Measurements from ENCODE around the gene PSKH1.

DNA sequence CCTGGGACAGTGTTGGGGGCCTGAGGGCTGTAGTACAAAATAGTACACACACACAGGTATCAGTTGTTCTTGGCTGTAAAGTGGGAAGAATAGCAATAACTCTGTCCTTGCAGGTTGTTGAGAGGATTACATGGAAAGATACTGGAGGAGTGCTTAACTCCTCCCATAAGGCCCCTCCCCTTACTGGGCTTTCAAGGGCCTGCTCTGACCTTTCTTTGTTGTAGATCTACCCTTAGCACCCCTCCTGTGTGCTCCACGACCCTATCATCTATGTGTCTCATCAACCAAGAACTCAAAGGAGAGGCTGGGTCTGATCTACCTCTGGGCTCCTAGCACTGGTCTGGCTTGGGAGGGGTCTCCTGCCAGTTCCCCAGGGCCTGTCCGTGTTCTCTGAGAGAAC is 28.5 kb upstream of the PSKH1 start:
- TF ChIP-seq, protein P1, sequence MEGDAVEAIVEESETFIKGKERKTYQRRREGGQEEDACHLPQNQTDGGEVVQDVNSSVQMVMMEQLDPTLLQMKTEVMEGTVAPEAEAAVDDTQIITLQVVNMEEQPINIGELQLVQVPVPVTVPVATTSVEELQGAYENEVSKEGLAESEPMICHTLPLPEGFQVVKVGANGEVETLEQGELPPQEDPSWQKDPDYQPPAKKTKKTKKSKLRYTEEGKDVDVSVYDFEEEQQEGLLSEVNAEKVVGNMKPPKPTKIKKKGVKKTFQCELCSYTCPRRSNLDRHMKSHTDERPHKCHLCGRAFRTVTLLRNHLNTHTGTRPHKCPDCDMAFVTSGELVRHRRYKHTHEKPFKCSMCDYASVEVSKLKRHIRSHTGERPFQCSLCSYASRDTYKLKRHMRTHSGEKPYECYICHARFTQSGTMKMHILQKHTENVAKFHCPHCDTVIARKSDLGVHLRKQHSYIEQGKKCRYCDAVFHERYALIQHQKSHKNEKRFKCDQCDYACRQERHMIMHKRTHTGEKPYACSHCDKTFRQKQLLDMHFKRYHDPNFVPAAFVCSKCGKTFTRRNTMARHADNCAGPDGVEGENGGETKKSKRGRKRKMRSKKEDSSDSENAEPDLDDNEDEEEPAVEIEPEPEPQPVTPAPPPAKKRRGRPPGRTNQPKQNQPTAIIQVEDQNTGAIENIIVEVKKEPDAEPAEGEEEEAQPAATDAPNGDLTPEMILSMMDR (IDR thresholded peaks at IDR 0.05): no peak
- TF ChIP-seq EHMT2 (IDR thresholded peaks at IDR 0.05; ENCODE audit: low read depth): no peak
